HTERT RPE-1 (cell line): ENCODE results near the gene ARHGEF12.

Experiments used
- in situ Hi-C: fragments of 300-500 bp; cut with MboI; formaldehyde crosslinking; loops from 4 replicates; pipeline ENCODE4 v1.14.3; 2020; ENCODE audit warnings: low sequenced_read_pairs

The ARHGEF12 gene

DNA sequence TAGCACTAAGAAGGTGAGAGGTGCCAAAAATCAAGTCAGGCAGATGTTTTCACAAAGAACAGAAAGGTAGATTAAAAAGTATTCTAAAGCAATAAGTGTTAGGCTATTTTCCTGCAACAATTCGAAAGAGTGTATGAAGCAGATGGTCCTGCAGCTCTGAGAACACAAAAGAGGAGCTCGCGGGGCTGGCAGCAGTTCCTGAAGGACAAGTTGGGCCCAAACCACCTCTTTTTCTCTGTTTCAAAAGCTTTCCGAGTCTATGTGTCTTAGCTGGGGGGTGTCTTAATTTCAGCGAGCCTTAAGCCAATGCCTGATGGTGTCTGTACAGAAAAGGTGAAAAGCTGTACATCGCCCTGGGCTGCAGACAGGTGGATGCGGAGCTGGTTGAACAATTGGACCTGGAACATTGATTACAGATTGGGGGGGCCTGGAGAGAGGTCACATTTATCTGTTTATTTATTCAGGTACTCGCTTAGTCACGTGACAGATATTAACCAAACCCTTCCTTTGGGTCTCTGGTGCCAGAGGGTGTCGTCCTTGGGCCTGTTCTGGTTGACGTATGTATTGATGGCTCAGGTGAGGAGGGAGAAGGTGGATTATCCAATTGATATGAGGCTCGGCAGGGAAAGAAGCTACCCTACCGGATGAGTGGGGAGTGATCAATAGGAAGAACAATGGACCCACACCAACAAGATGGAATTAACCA, 200.0 kb downstream of the ARHGEF12 start:
- in situ Hi-C loops, result no loop called here

DNA sequence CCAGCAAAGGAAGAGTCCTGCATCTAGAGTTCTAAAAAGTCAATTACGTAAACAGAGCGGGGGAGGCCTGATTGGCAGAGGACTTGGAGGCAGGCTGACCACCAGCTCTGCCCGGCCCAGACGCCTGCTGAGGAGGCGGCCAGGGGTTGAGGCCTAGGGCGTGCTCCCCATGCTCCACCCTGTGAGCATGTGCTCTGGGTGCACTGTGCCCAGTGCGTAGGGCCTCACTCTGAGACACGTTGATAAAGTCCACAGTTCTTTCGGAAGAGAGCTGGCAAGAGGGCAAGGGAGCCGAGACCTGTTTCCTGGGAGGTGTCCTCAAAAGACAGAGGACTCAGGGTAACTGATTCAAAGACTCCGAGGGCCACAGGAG, 200.6 kb downstream of the ARHGEF12 start:
- in situ Hi-C loops, result no loop called here

DNA sequence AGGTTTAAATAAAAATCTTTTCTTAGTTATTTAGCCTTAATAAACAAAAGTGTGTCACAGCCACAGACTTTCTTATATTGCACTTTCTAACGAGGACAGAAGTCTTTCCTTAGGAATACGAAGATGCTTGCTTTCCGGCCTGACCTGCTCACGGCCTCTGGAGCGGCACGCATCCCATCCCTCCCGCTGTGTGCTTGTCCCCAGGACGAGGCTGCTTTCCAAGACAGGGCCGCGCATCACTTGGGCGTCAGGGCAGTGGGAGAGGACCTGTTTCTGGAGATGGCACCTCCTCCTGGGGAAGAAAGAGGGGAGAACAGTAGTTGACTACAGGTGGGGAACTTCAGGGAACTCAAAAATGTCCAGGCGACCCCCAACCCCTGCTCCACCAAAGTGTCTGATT, 201.8 kb downstream of the ARHGEF12 start:
- in situ Hi-C loops, result no loop called here

DNA sequence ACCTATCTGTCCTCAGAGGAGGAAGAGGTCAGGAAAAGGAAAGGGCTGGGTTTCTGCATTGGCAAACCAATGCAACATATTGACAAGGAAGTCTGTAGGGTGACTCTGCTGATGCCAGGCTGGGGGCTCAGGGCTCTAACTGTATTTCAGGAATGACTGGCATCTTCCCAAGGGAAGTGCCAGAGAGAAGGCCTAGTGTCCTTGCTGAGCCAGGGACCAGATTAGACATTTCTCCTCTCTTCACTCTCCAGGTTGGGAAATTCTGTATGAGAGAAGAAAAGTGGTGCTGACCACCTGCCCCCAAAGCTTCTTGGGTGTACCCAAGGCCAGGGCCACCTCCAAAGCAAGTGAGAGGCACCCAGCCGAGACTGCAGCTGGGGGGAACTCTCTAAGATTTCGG, 202.5 kb downstream of the ARHGEF12 start:
- in situ Hi-C loops, result no loop called here
